ENCODE results near the gene GPR135.

GPR135 gene

GRCh38 chr14:59465316-59466135 lies at the start of gene GPR135:
TSS of gene GPR135 (minus strand) at chr14:59465380. CDS start at chr14:59465226, 154 bp downstream.
- DNase-seq (ENCODE audit: low read depth, low spot score): no peak

- DNase-seq (ENCODE audit: low read depth, low spot score): no peak
Measured at GRCh38 chr14:59511916-59512575, 46.9 kb upstream of the GPR135 start.

GRCh38 chr14:59510966-59511365 lies 45.8 kb upstream of the GPR135 start:
- DNase-seq (ENCODE audit: low read depth, low spot score): no peak

GRCh38 chr14:59510001-59510400 lies 44.8 kb upstream of the GPR135 start:
- DNase-seq (ENCODE audit: low read depth, low spot score): no peak

- no peak for DNase-seq (ENCODE audit: low read depth, low spot score)
Measured at GRCh38 chr14:59509101-59509500, 43.9 kb upstream of the GPR135 start.

- DNase-seq (ENCODE audit: low read depth, low spot score): no peak
Measured at GRCh38 chr14:59507752-59508103, 42.5 kb upstream of the GPR135 start.

- peak; percentile 6 for DNase-seq (ENCODE audit: low read depth, low spot score)
Measured at GRCh38 chr14:59507063-59507751, 42.0 kb upstream of the GPR135 start.

- DNase-seq (ENCODE audit: low read depth, low spot score): no peak
Measured at GRCh38 chr14:59503256-59503655, 38.1 kb upstream of the GPR135 start.

- DNase-seq (ENCODE audit: low read depth, low spot score): no peak
Measured at GRCh38 chr14:59500732-59501131, 35.6 kb upstream of the GPR135 start.

GRCh38 chr14:59492384-59492783 lies 27.2 kb upstream of the GPR135 start:
- DNase-seq (ENCODE audit: low read depth, low spot score): no peak

GRCh38 chr14:59490756-59491155 lies 25.6 kb upstream of the GPR135 start:
- DNase-seq (ENCODE audit: low read depth, low spot score): no peak

- DNase-seq (ENCODE audit: low read depth, low spot score): no peak
Measured at GRCh38 chr14:59484639-59485175, 19.5 kb upstream of the GPR135 start.

GRCh38 chr14:59483819-59484638 lies 18.8 kb upstream of the GPR135 start, which contains the start of the genes JKAMP and L3HYPDH:
TSS of gene JKAMP (plus strand) at chr14:59484517. CDS start at chr14:59484590, 73 bp downstream.
TSS of gene L3HYPDH (minus strand) at chr14:59484408. CDS start at chr14:59484316, 92 bp downstream.
- DNase-seq (ENCODE audit: low read depth, low spot score): peak; percentile 89

GRCh38 chr14:59483363-59483762 lies 18.2 kb upstream of the GPR135 start:
- no peak for DNase-seq (ENCODE audit: low read depth, low spot score)

- no peak for DNase-seq (ENCODE audit: low read depth, low spot score)
Measured at GRCh38 chr14:59482541-59483331, 17.6 kb upstream of the GPR135 start.

- DNase-seq (ENCODE audit: low read depth, low spot score): no peak
Measured at GRCh38 chr14:59481871-59482540, 16.8 kb upstream of the GPR135 start.

- DNase-seq (ENCODE audit: low read depth, low spot score): no peak
Measured at GRCh38 chr14:59481407-59481806, 16.2 kb upstream of the GPR135 start.

- DNase-seq (ENCODE audit: low read depth, low spot score): no peak
Measured at GRCh38 chr14:59480166-59480565, 15.0 kb upstream of the GPR135 start.

GRCh38 chr14:59478540-59478939 lies 13.4 kb upstream of the GPR135 start:
- no peak for DNase-seq (ENCODE audit: low read depth, low spot score)

- DNase-seq (ENCODE audit: low read depth, low spot score): no peak
Measured at GRCh38 chr14:59475709-59476108, 10.5 kb upstream of the GPR135 start.
